ENCODE measurements around the gene CARHSP1.

Gene CARHSP1

DNA sequence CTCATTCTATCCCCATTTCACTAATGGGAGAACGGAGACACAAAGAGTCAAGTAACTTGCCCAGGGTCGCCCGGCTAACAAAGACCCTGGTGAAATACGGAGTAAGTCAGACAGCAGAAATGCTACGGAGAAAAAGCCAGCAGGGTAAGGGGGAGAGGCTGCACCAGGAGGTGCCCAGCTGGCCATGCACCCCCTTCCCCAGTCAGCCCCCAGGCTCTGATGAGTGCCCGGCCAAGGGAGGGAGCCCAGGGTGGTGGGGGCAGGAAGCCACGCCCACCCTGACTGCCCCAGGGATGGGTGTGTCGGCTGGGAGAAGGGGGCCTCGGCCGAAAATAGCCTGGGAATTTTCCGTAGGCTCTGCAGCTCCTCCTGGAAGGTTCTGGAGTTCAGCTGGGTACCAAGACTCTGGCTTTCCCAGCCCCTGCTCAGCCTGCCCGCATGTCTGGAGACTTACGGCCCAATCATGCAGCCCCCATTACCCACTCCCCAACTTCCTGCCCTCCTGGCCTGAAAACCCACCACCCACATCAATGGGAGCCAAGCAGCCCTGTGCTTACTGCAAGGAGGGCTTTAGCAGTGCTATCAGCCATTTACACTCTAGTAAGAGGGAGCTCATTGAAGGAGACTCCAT, 4.2 kb downstream of the CARHSP1 start:
- TF ChIP-seq ZFX (IDR thresholded peaks at IDR 0.05; ENCODE audit: borderline replicate concordance), result no peak
- TF ChIP-seq, protein P1, sequence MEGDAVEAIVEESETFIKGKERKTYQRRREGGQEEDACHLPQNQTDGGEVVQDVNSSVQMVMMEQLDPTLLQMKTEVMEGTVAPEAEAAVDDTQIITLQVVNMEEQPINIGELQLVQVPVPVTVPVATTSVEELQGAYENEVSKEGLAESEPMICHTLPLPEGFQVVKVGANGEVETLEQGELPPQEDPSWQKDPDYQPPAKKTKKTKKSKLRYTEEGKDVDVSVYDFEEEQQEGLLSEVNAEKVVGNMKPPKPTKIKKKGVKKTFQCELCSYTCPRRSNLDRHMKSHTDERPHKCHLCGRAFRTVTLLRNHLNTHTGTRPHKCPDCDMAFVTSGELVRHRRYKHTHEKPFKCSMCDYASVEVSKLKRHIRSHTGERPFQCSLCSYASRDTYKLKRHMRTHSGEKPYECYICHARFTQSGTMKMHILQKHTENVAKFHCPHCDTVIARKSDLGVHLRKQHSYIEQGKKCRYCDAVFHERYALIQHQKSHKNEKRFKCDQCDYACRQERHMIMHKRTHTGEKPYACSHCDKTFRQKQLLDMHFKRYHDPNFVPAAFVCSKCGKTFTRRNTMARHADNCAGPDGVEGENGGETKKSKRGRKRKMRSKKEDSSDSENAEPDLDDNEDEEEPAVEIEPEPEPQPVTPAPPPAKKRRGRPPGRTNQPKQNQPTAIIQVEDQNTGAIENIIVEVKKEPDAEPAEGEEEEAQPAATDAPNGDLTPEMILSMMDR (IDR thresholded peaks at IDR 0.05), result no peak
- peak overlapping the region; percentile 46 for H3K27ac ChIP-seq

DNA sequence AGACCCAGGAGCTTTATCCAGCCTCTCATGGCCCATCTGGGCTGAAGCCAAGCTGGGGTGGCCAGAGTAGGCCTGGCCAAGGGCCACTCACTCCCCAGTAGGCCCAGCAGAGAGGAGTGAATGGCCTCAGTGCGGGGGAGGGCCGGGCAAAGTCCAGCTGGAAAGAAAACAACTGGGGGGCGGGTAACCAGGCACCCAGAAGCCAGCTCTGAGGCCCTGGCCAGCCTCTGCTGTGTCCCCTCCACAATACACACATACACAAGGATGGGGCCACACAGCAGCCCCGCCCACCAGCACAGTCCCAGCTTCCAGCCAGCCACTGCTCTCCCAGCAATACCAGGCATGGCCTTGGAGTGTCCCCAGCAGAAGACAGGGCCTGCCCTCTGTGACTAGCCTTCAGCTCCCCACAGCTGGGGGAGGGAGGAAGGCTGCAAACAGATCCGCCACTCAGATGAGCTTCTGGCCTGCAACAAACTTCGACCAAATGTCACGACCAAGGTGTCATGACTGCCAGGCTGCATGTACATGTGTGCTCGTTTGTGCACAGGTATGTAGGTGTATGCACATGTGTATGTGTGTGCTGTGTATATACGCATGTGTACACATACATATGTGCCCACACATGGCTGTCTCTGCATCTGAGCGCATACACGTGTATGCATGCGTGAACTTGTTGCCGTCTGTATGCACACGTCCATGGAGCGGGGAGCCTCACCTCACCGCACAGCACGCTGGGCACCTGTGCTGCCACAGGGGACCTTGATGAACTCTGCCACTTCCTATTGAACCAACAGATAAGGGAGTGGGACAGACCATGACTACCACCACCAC, 5.0 kb downstream of the CARHSP1 start:
- TF ChIP-seq, protein P1 (IDR thresholded peaks at IDR 0.05), result no peak
- TF ChIP-seq ZFX (IDR thresholded peaks at IDR 0.05; ENCODE audit: borderline replicate concordance), result no peak
- peak overlapping the region; percentile 46 for H3K27ac ChIP-seq

DNA sequence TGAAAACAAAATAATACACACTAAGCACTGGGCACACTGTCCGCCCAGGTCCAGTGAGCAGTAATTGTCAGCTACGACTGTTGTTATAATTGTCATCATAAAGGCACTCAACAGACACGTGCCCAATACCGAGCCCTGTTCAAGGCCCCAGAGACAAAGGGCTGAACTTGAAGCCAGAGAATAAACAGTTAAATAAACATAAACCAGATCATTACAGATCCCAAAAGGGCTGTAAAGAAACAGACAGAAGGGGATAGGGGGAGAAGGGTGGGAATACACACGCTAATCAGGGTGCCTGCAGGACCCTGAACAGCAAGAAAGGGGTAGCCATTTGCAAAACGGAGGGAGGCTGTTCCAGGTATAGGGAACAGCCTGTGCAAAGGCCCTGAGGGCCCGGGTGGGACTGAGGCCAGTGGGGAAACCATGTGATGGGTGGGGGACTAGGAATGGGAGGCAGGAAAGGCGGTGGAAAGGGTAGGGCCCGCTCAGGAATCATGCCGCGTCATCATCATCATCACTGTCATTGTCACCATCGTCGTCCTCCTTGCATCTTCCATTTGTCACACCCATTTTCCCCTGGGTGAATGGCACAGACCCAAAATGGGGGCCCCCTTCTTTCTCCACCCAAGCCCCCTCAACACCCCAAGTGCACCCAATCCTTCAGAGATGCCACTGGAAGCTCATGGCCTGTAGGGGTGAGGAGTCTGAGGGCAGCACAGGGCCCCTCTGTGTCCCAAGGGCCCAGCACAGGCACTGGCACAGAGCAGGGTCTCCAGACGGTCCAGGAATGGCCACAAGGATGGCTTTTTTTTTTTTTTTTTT, 6.3 kb downstream of the CARHSP1 start:
- peak overlapping the region; percentile 46; the same call in 1 of the 2 replicates for H3K27ac ChIP-seq
- TF ChIP-seq, protein P1 (IDR thresholded peaks at IDR 0.05), result no peak
- TF ChIP-seq ZFX (IDR thresholded peaks at IDR 0.05; ENCODE audit: borderline replicate concordance), result no peak

DNA sequence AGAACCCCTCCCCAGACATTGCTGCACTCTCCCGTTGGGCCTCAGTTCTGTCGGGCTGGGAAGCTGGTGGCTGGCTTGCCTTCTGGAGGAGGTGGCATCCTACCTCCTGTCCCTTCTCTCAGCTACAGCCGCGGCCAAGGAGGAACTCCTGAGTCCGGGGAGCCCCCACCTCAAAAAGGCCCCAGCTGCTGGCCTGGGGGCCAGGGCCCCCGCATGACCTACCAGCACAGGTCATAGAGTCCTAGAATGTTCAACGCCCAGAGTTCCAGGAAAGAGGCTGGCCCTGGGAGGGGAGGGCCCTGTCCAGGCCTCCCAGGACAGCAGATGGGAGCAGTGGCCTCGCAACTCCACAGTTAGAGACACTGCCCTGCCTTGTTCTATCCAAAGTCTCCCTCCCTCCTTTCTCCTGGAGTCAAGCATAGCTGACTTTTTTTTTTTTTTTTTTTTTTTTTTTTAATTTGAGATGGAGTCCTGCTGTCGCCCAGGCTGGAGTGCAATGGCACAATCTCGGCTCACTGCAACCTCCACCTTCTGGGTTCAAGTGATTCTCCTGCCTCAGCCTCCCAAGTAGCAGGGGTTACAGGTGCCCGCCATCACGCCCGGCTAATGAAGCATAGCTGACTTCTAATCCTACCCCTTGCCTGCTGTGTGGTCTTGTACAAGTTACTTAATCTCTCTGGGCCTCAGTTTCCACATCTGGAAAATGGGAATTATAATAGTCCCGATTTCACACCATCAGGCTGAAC, 7.1 kb downstream of the CARHSP1 start:
- TF ChIP-seq, protein P1 (IDR thresholded peaks at IDR 0.05), result no peak
- H3K27ac ChIP-seq, result no peak overlapping the region

DNA sequence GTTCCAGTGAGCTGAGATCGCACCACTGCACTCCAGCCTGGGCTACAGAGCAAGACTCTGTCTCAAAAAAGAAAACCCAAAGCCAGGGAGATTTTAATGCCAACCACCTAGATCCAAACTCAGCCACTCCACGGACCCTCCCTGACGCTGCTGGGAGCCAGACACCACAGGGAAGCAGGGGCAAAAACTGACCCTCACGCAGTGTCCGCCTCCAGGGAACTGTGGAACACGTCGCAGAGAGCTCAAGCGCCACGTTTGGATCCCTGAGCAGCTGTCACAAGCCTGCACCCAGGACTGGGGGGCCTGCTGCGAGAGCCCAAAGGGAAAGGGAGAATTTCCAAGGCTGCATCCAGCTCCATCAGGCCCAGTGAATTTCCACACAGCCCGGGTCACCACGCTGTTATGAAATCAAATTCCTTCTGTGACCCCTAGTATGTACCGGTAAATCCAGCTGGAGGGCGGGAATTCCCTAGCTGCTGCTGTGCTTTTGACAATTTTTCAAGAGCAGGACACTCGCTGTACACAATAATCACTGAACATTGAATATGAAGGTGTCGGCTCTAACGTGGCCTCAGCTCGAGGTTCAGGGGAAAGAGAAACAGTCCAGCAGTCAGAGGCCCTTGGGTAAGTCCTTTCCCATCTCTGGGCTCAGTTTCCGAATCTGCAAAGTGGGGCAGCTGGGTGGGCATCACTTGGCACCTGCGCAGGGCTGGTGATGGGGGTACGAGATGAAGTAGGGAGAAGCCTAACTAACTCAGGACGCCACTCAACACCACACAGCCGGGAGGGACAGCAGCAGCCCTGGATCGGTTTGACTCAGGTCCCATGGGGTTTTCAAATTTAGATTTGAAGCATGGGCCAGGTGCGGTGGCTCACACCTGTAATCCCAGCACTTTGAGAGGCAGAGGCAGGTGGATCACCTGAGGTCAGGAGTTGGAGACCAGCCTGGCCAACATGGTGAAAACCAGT, 8.6 kb downstream of the CARHSP1 start:
- no peak for TF ChIP-seq ZFX (IDR thresholded peaks at IDR 0.05; ENCODE audit: borderline replicate concordance)
- TF ChIP-seq, protein P1 (IDR thresholded peaks at IDR 0.05), result no peak
- H3K27ac ChIP-seq, result no peak overlapping the region
